Ramos (cell line): ENCODE data around the gene PTPRS.

Experiments
- in situ Hi-C: fragments of 300-500 bp; cut with MboI; formaldehyde crosslinking; loops from one replicate; pipeline ENCODE4 v1.14.3; 2022; ENCODE audit warnings: low sequenced_read_pairs; ENCODE audit not compliant: unreplicated experiment

The PTPRS gene

DNA sequence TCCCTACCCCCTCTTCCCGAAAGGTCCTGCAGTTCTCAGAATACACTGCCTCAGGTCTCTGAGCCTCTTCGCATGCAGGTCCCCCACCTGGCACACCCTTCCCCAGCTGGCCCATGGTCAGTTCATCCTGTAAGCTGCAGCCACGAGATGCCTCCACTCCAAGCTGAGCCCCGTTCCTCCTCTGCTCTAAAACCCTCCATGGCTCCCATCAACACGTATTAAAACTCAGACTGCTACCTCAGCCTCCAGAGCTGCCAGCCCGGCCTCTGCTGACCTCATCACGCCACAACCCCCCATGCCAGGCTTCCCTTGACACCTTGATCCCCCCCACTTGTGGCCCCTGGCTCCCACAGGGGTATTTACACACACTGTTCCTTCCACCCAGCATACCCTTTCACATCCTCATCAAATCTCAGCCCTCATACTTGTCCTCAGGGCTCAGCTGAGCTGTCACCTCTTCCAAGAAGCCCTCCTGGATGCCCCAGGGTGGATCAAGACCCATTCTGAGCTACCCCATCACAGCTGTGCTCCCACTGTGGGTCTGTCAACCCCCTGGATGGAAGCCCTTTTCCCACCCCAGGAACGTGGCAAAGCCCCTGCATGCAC is 48.9 kb downstream of the PTPRS start:
- in situ Hi-C loops, result no loop called here
